ENCODE results near the gene TMEM60. TPM values are rescaled to one million over a fixed set of nuclear protein-coding genes. Genes with fewer than 3 reads are reported as not detected.

The TMEM60 gene
- total and polyA plus RNA-seq, 2 of the 13 experiments (the other 11 are each of a cell fraction or from before 2014, with no cell fraction given) = 25.6 to 27.7 TPM

DNA sequence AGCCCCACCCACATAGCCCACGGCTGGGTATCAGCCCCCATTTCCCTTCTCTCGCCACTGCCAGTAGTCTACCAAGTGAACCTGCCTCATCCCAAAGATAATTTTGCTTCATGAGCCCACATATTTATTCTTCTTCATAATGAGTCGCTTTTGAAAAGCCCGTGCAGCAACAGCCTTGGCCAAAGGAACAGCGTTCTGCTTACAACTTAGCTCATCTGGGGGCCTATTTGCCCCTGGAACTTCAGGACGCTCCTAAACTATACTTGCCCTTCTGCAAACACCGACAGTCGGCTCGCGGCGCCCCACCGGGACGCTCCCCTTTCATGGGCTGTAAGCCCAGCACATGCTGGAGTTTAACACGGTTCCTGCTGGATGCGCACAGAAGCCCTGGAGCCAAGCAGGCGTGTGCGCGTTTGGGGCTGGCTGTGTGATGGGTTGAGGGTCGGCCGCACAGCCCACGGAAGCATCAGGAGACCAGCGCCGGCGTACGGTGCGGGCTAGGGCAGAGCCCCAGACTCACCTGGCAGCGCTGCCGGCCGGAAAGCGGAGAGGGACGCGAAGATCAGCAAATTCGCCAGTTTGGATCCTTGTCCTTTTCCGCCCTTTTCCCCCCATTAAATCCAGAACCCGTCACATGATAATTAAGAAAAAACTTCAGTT, 370 bp downstream of the TMEM60 start (continued):
- TF ChIP-seq, protein P1, sequence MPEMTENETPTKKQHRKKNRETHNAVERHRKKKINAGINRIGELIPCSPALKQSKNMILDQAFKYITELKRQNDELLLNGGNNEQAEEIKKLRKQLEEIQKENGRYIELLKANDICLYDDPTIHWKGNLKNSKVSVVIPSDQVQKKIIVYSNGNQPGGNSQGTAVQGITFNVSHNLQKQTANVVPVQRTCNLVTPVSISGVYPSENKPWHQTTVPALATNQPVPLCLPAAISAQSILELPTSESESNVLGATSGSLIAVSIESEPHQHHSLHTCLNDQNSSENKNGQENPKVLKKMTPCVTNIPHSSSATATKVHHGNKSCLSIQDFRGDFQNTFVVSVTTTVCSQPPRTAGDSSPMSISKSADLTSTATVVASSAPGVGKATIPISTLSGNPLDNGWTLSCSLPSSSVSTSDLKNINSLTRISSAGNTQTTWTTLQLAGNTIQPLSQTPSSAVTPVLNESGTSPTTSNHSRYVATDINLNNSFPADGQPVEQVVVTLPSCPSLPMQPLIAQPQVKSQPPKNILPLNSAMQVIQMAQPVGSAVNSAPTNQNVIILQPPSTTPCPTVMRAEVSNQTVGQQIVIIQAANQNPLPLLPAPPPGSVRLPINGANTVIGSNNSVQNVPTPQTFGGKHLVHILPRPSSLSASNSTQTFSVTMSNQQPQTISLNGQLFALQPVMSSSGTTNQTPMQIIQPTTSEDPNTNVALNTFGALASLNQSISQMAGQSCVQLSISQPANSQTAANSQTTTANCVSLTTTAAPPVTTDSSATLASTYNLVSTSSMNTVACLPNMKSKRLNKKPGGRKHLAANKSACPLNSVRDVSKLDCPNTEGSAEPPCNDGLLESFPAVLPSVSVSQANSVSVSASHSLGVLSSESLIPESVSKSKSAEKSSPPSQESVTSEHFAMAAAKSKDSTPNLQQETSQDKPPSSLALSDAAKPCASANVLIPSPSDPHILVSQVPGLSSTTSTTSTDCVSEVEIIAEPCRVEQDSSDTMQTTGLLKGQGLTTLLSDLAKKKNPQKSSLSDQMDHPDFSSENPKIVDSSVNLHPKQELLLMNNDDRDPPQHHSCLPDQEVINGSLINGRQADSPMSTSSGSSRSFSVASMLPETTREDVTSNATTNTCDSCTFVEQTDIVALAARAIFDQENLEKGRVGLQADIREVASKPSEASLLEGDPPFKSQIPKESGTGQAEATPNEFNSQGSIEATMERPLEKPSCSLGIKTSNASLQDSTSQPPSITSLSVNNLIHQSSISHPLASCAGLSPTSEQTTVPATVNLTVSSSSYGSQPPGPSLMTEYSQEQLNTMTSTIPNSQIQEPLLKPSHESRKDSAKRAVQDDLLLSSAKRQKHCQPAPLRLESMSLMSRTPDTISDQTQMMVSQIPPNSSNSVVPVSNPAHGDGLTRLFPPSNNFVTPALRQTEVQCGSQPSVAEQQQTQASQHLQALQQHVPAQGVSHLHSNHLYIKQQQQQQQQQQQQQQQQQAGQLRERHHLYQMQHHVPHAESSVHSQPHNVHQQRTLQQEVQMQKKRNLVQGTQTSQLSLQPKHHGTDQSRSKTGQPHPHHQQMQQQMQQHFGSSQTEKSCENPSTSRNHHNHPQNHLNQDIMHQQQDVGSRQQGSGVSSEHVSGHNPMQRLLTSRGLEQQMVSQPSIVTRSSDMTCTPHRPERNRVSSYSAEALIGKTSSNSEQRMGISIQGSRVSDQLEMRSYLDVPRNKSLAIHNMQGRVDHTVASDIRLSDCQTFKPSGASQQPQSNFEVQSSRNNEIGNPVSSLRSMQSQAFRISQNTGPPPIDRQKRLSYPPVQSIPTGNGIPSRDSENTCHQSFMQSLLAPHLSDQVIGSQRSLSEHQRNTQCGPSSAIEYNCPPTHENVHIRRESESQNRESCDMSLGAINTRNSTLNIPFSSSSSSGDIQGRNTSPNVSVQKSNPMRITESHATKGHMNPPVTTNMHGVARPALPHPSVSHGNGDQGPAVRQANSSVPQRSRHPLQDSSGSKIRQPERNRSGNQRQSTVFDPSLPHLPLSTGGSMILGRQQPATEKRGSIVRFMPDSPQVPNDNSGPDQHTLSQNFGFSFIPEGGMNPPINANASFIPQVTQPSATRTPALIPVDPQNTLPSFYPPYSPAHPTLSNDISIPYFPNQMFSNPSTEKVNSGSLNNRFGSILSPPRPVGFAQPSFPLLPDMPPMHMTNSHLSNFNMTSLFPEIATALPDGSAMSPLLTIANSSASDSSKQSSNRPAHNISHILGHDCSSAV (CRISPR knock-in tag; IDR thresholded peaks at IDR 0.05; ENCODE audit: borderline replicate concordance) = no peak
- no peak for TF ChIP-seq SP5 (CRISPR knock-in tag; IDR thresholded peaks at IDR 0.05; ENCODE audit: borderline replicate concordance, low read depth)
- peak; percentile 80 for TF ChIP-seq ZNF777 (CRISPR knock-in tag; IDR thresholded peaks at IDR 0.05)
- TF ChIP-seq, protein P2, sequence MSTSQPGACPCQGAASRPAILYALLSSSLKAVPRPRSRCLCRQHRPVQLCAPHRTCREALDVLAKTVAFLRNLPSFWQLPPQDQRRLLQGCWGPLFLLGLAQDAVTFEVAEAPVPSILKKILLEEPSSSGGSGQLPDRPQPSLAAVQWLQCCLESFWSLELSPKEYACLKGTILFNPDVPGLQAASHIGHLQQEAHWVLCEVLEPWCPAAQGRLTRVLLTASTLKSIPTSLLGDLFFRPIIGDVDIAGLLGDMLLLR (CRISPR knock-in tag; IDR thresholded peaks at IDR 0.05) = 0 out of 2 replicates have a peak, but pooled peaks have one; percentile 49
- TF ChIP-seq CBFB (CRISPR knock-in tag; IDR thresholded peaks at IDR 0.05) = no peak
- TF ChIP-seq HOXA3 (CRISPR knock-in tag; IDR thresholded peaks at IDR 0.05) = no peak
- no peak for TF ChIP-seq MAZ (IDR thresholded peaks at IDR 0.05; ENCODE audit: borderline replicate concordance, low read depth, low read length)
- TF ChIP-seq MAZ (CRISPR knock-in tag; IDR thresholded peaks at IDR 0.05; ENCODE audit: low read depth) = no peak; the same call in 1 of the 2 replicates
- TF ChIP-seq, protein P3, sequence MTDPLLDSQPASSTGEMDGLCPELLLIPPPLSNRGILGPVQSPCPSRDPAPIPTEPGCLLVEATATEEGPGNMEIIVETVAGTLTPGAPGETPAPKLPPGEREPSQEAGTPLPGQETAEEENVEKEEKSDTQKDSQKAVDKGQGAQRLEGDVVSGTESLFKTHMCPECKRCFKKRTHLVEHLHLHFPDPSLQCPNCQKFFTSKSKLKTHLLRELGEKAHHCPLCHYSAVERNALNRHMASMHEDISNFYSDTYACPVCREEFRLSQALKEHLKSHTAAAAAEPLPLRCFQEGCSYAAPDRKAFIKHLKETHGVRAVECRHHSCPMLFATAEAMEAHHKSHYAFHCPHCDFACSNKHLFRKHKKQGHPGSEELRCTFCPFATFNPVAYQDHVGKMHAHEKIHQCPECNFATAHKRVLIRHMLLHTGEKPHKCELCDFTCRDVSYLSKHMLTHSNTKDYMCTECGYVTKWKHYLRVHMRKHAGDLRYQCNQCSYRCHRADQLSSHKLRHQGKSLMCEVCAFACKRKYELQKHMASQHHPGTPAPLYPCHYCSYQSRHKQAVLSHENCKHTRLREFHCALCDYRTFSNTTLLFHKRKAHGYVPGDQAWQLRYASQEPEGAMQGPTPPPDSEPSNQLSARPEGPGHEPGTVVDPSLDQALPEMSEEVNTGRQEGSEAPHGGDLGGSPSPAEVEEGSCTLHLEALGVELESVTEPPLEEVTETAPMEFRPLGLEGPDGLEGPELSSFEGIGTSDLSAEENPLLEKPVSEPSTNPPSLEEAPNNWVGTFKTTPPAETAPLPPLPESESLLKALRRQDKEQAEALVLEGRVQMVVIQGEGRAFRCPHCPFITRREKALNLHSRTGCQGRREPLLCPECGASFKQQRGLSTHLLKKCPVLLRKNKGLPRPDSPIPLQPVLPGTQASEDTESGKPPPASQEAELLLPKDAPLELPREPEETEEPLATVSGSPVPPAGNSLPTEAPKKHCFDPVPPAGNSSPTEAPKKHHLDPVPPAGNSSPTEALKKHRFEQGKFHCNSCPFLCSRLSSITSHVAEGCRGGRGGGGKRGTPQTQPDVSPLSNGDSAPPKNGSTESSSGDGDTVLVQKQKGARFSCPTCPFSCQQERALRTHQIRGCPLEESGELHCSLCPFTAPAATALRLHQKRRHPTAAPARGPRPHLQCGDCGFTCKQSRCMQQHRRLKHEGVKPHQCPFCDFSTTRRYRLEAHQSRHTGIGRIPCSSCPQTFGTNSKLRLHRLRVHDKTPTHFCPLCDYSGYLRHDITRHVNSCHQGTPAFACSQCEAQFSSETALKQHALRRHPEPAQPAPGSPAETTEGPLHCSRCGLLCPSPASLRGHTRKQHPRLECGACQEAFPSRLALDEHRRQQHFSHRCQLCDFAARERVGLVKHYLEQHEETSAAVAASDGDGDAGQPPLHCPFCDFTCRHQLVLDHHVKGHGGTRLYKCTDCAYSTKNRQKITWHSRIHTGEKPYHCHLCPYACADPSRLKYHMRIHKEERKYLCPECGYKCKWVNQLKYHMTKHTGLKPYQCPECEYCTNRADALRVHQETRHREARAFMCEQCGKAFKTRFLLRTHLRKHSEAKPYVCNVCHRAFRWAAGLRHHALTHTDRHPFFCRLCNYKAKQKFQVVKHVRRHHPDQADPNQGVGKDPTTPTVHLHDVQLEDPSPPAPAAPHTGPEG (CRISPR knock-in tag; IDR thresholded peaks at IDR 0.05) = no peak; the same call in 1 of the 2 replicates
- TF ChIP-seq, protein P4, sequence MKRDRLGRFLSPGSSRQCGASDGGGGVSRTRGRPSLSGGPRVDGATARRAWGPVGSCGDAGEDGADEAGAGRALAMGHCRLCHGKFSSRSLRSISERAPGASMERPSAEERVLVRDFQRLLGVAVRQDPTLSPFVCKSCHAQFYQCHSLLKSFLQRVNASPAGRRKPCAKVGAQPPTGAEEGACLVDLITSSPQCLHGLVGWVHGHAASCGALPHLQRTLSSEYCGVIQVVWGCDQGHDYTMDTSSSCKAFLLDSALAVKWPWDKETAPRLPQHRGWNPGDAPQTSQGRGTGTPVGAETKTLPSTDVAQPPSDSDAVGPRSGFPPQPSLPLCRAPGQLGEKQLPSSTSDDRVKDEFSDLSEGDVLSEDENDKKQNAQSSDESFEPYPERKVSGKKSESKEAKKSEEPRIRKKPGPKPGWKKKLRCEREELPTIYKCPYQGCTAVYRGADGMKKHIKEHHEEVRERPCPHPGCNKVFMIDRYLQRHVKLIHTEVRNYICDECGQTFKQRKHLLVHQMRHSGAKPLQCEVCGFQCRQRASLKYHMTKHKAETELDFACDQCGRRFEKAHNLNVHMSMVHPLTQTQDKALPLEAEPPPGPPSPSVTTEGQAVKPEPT (CRISPR knock-in tag; IDR thresholded peaks at IDR 0.05; ENCODE audit: low read depth) = no peak
- TF ChIP-seq GLI4 (CRISPR knock-in tag; IDR thresholded peaks at IDR 0.05; ENCODE audit: borderline replicate concordance) = no peak
- no peak for TF ChIP-seq TOPORS (CRISPR knock-in tag; IDR thresholded peaks at IDR 0.05)

Measured in HepG2 (cell line).